HG02588 (cell line): ENCODE data around the gene RGPD6.
A peak's percentile ranks its signal among the peaks of the same experiment; 100 is the strongest.
"Not testable (repeated sequence)": the region's sequence is repeated elsewhere in the genome, so short reads cannot be mapped to it uniquely, and the experiment has no call there.

Source experiments
- ATAC-seq: cut with Tn5 transposase; IDR thresholded peaks from one replicate; pipeline ENCODE4 v1.9.1; 2021; ENCODE audit warnings: mild to moderate bottlenecking, moderate library complexity; ENCODE audit not compliant: unreplicated experiment

RGPD6 gene

GRCh38 chr2:110482697-110483096, 94.3 kb downstream of the RGPD6 start:
- not testable (repeated sequence) for ATAC-seq

- not testable (repeated sequence) for ATAC-seq
These were observed 95.8 kb downstream of the RGPD6 start for GRCh38 chr2:110481200-110481599.

- not testable (repeated sequence) for ATAC-seq
These were observed 96.9 kb downstream of the RGPD6 start for GRCh38 chr2:110480084-110480483.

- ATAC-seq, result not testable (repeated sequence)
These were observed 99.7 kb downstream of the RGPD6 start for GRCh38 chr2:110477370-110477769.

GRCh38 chr2:110476952-110477351, 100.1 kb downstream of the RGPD6 start:
- not testable (repeated sequence) for ATAC-seq

GRCh38 chr2:110475627-110476359, 101.2 kb downstream of the RGPD6 start:
- not testable (repeated sequence) for ATAC-seq

GRCh38 chr2:110474898-110475297, 102.1 kb downstream of the RGPD6 start:
- peak; percentile 94 for ATAC-seq

- not testable (repeated sequence) for ATAC-seq
These were observed 104.0 kb downstream of the RGPD6 start for GRCh38 chr2:110473059-110473358.

- ATAC-seq, result not testable (repeated sequence)
These were observed 104.6 kb downstream of the RGPD6 start, which contains the start of gene LIMS4 for GRCh38 chr2:110472171-110473058. Gene LIMS4, minus strand, starts transcription at chr2:110472816. Its CDS starts 38 bp downstream, at chr2:110472778.

- ATAC-seq, result not testable (repeated sequence)
These were observed 108.1 kb downstream of the RGPD6 start for GRCh38 chr2:110468921-110469320.

GRCh38 chr2:110465312-110465711, 111.7 kb downstream of the RGPD6 start:
- ATAC-seq, result peak; percentile 84
